GM12892 (cell line): ENCODE data around the gene NR5A2.
A peak's percentile ranks its signal among the peaks of the same experiment; 100 is the strongest.

Experiments
- DNase-seq: peaks from one replicate; pipeline ENCODE4 v3.0.0; 2011; ENCODE audit not compliant: insufficient read length
- FAIRE-seq: peaks from 2 replicates; lab custom pipeline; 2011; peaks lifted over from hg19 to GRCh38; lab: Jason Lieb, UNC
- POLR2A ChIP-seq: IDR thresholded peaks from 2 replicates; pipeline ENCODE4 v1.6.1; 2011; ENCODE audit warnings: low read depth, low read length, control low read depth
- POLR2AphosphoS5 ChIP-seq: IDR thresholded peaks from 2 replicates; pipeline ENCODE4 v1.6.1; 2011; ENCODE audit warnings: low read depth, low read length, control low read depth
- TAF1 ChIP-seq: IDR thresholded peaks from 2 replicates; pipeline ENCODE4 v1.6.1; 2011; ENCODE audit warnings: low read depth, mild to moderate bottlenecking, control low read depth, low read length, borderline replicate concordance

NR5A2 gene

GRCh38 chr1:200042552-200043335, 15.2 kb downstream of the NR5A2 start:
- DNase-seq: no peak

GRCh38 chr1:200043336-200043668, 15.8 kb downstream of the NR5A2 start:
- FAIRE-seq: no peak
- no peak for DNase-seq
- no peak for TF ChIP-seq POLR2A
- TF ChIP-seq POLR2AphosphoS5: no peak
- no peak for TF ChIP-seq TAF1

More at GRCh38 chr1:200042552-200043335, 15.2 kb downstream of the NR5A2 start:
- TF ChIP-seq POLR2A: no peak
- no peak for TF ChIP-seq POLR2AphosphoS5
- no peak for TF ChIP-seq TAF1
- FAIRE-seq: no peak

GRCh38 chr1:200046115-200046514, 18.6 kb downstream of the NR5A2 start:
- TF ChIP-seq TAF1: no peak
- TF ChIP-seq POLR2A: no peak
- TF ChIP-seq POLR2AphosphoS5: no peak
- FAIRE-seq (no peak), DNase-seq (no peak)

- no peak for FAIRE-seq
- no peak for DNase-seq
- TF ChIP-seq TAF1: no peak
These were observed 20.7 kb downstream of the NR5A2 start for GRCh38 chr1:200048244-200048643.

DNA sequence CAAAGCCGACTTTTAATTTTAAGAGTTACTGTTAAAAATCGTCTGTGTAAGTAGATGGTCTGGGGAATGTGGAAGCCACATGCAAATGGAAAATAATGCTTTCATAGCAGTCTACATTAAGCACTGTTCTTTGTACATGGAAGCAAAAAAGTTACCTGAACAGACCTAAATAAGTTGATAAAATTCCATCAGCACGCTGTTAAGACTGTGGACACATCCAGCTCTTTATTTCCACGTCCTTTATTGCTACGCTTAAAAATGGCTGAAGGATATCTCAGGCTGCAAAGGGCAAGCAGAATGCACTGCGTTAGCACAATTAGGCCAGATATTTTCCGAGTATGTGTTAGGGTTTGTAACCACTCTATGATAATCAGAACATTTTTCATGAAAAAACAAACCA, 22.3 kb downstream of the NR5A2 start:
- TF ChIP-seq POLR2A (no peak), TAF1 (no peak), POLR2AphosphoS5 (no peak)
- DNase-seq (no peak), FAIRE-seq (no peak)

GRCh38 chr1:200051620-200052019, 24.1 kb downstream of the NR5A2 start:
- DNase-seq (no peak), FAIRE-seq (no peak)
- no peak for TF ChIP-seq POLR2AphosphoS5
- TF ChIP-seq TAF1: no peak
- TF ChIP-seq POLR2A: no peak

DNA sequence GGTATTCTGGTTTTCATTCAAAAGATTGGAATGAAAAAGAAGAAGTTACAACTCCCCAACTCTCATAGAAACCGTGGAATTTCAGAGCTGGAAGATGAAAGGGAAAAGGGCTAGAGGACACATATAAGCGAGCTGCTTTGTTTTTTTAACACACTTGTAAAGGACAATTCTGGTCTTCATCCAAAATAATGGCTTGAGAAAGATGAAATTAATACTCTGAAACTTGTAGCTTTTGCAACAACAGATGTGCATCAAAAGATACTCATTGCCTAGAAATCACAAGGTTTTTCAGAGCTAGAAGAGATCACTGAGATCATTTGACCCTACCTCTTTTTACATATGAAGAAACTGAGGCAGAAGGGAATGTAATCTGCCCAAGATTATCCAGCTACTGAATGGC, 25.6 kb downstream of the NR5A2 start:
- TF ChIP-seq POLR2AphosphoS5 (no peak), TAF1 (no peak), POLR2A (no peak)
- DNase-seq (no peak), FAIRE-seq (no peak)

DNA sequence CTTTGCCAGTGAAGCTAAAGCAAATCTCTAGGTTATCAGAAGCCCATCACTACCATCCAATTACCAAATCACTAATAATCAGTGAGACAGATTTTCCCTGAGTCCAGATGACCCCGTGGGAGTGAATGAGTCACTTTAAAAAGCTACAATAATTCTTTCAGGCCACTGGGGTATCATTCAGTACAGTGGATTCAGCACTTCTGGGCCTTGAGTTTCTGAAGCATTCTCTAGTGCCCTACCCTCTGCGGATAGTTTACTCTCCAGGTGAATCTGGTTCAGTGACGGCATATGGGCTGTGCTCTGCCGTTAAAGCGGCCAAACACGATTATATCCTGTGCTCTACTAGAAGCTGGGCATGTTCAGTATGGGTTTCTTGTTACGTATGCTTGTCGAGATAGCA, 26.1 kb downstream of the NR5A2 start:
- DNase-seq (no peak), FAIRE-seq (no peak)
- TF ChIP-seq TAF1 (no peak), POLR2A (no peak), POLR2AphosphoS5 (no peak)

- TF ChIP-seq POLR2AphosphoS5 (no peak), POLR2A (no peak), TAF1 (no peak)
- no peak for FAIRE-seq
These were observed 30.8 kb downstream of the NR5A2 start for GRCh38 chr1:200058341-200058740.

DNA sequence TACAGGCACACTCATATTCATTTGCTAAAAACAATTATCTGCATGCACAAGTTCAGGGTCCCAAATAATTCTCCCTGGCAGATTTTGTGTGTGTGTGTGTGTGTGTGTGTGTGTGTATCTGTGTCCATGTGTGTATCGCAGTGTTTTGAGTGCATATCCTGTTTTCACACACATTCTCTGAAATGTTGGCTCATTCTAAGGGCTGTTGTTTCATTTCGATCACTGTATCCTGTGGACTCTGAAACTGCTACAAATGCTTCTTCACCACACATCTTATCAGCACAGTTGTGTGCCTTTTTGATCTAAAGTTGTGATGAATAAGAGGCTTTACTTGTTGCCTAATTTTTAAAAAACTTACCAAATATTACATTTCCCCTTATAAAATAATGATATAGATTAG, 34.6 kb downstream of the NR5A2 start:
- TF ChIP-seq TAF1: no peak
- no peak for TF ChIP-seq POLR2AphosphoS5
- no peak for TF ChIP-seq POLR2A
- no peak for DNase-seq
- no peak for FAIRE-seq

More at GRCh38 chr1:200058341-200058740, 30.8 kb downstream of the NR5A2 start:
- DNase-seq: no peak

- FAIRE-seq (peak; percentile 72), DNase-seq (no peak)
- no peak for TF ChIP-seq TAF1
- TF ChIP-seq POLR2AphosphoS5: no peak
- TF ChIP-seq POLR2A: no peak
These were observed 45.3 kb downstream of the NR5A2 start for GRCh38 chr1:200072636-200073285.

- no peak for TF ChIP-seq TAF1
- TF ChIP-seq POLR2AphosphoS5: no peak
- TF ChIP-seq POLR2A: no peak
- DNase-seq: no peak
- no peak for FAIRE-seq
These were observed 45.8 kb downstream of the NR5A2 start for GRCh38 chr1:200073286-200073637.

DNA sequence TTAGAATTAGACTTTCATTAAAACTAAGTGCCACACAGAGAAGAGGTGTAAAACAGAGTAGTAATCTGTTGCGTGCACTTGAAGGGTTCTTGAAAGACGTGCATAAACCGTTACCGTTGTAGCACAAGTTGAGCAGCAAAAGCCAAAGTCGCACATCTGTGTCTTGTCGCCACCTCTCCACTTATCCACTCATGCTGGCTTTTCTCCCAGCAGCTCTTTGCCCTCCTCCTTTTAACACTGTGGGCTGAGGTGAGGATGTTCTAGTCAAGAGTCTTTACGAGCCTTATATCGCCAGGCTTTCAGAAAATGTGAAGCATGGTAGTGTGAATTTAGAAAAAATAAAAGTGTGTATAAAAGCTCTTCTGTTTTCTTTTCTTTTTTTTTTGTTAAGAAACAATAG, 48.0 kb downstream of the NR5A2 start:
- FAIRE-seq: no peak
- no peak for DNase-seq
- TF ChIP-seq POLR2AphosphoS5 (no peak), TAF1 (no peak), POLR2A (no peak)
